ENCODE results near the gene CAPG.

The CAPG gene

GRCh38 chr2:85435981-85436835, 26.0 kb upstream of the CAPG start:
- Mint-ChIP-seq H3K27ac (ENCODE audit: low read depth) (peak overlapping the region; percentile 79), H3K27me3 (no peaks in the 10 kb centered on the region), H3K36me3 (ENCODE audit: insufficient read depth) (peaks cover 3% of the 10 kb centered on the region), H3K4me3 (no peak overlapping the region), H3K9me3 (no peaks in the 10 kb centered on the region), H3K4me1 (peaks cover 19% of the 10 kb centered on the region)
- no peak for ATAC-seq (replicated peaks; ENCODE audit: extremely low read depth, poor library complexity, severe bottlenecking)
- DNase-seq (ENCODE audit: low spot score in 2 of 2), result no peak

GRCh38 chr2:85435220-85435958, 25.2 kb upstream of the CAPG start:
- Mint-ChIP-seq H3K9me3 (no peaks in the 10 kb centered on the region), H3K27ac (ENCODE audit: low read depth) (no peak overlapping the region), H3K27me3 (no peaks in the 10 kb centered on the region), H3K36me3 (ENCODE audit: insufficient read depth) (peaks cover 3% of the 10 kb centered on the region), H3K4me3 (no peak overlapping the region), H3K4me1 (peaks cover 19% of the 10 kb centered on the region)
- DNase-seq (ENCODE audit: low spot score in 2 of 2) (no peak), ATAC-seq (replicated peaks; ENCODE audit: extremely low read depth, poor library complexity, severe bottlenecking) (no peak)

- peaks cover 3% of the 10 kb centered on the region for H3K36me3 Mint-ChIP-seq (ENCODE audit: insufficient read depth)
- no peak overlapping the region for H3K4me3 Mint-ChIP-seq
- DNase-seq (ENCODE audit: low spot score in 2 of 2) (no peak), ATAC-seq (replicated peaks; ENCODE audit: extremely low read depth, poor library complexity, severe bottlenecking) (no peak)
- H3K4me1 Mint-ChIP-seq, result peaks cover 19% of the 10 kb centered on the region
- no peaks in the 10 kb centered on the region for H3K27me3 Mint-ChIP-seq
- no peaks in the 10 kb centered on the region for H3K9me3 Mint-ChIP-seq
- no peak overlapping the region for H3K27ac Mint-ChIP-seq (ENCODE audit: low read depth)
Measured at GRCh38 chr2:85434696-85435095, 24.5 kb upstream of the CAPG start.

GRCh38 chr2:85433511-85434089, 23.4 kb upstream of the CAPG start:
- no peaks in the 10 kb centered on the region for H3K27me3 Mint-ChIP-seq
- no peak overlapping the region for H3K27ac Mint-ChIP-seq (ENCODE audit: low read depth)
- H3K4me1 Mint-ChIP-seq, result peaks cover 19% of the 10 kb centered on the region
- DNase-seq (ENCODE audit: low spot score in 2 of 2) (no peak), ATAC-seq (replicated peaks; ENCODE audit: extremely low read depth, poor library complexity, severe bottlenecking) (no peak)
- no peak overlapping the region for H3K4me3 Mint-ChIP-seq
- no peaks in the 10 kb centered on the region for H3K9me3 Mint-ChIP-seq
- peaks cover 3% of the 10 kb centered on the region for H3K36me3 Mint-ChIP-seq (ENCODE audit: insufficient read depth)

- Mint-ChIP-seq H3K9me3 (no peaks in the 10 kb centered on the region), H3K4me3 (no peak overlapping the region), H3K27ac (ENCODE audit: low read depth) (no peak overlapping the region), H3K4me1 (peaks cover 5% of the 10 kb centered on the region), H3K27me3 (no peaks in the 10 kb centered on the region), H3K36me3 (ENCODE audit: insufficient read depth) (no peaks in the 10 kb centered on the region)
- DNase-seq (ENCODE audit: low spot score in 2 of 2) (no peak), ATAC-seq (replicated peaks; ENCODE audit: extremely low read depth, poor library complexity, severe bottlenecking) (no peak)
Measured at GRCh38 chr2:85431570-85432205, 21.5 kb upstream of the CAPG start.

GRCh38 chr2:85430752-85431569, 20.8 kb upstream of the CAPG start:
- Mint-ChIP-seq H3K9me3 (no peaks in the 10 kb centered on the region), H3K27me3 (no peaks in the 10 kb centered on the region), H3K27ac (ENCODE audit: low read depth) (no peak overlapping the region), H3K4me1 (peaks cover 1% of the 10 kb centered on the region), H3K36me3 (ENCODE audit: insufficient read depth) (no peaks in the 10 kb centered on the region), H3K4me3 (no peak overlapping the region)
- DNase-seq (ENCODE audit: low spot score in 2 of 2) (no peak), ATAC-seq (replicated peaks; ENCODE audit: extremely low read depth, poor library complexity, severe bottlenecking) (no peak)

GRCh38 chr2:85429924-85430289, 19.7 kb upstream of the CAPG start:
- H3K9me3 Mint-ChIP-seq, result no peaks in the 10 kb centered on the region
- H3K27me3 Mint-ChIP-seq, result no peaks in the 10 kb centered on the region
- no peak overlapping the region for H3K4me3 Mint-ChIP-seq
- DNase-seq (ENCODE audit: low spot score in 2 of 2) (no peak), ATAC-seq (replicated peaks; ENCODE audit: extremely low read depth, poor library complexity, severe bottlenecking) (no peak)
- no peaks in the 10 kb centered on the region for H3K4me1 Mint-ChIP-seq
- H3K27ac Mint-ChIP-seq (ENCODE audit: low read depth), result no peak overlapping the region
- H3K36me3 Mint-ChIP-seq (ENCODE audit: insufficient read depth), result no peaks in the 10 kb centered on the region

- Mint-ChIP-seq H3K27me3 (no peaks in the 10 kb centered on the region), H3K4me1 (no peaks in the 10 kb centered on the region), H3K27ac (ENCODE audit: low read depth) (no peak overlapping the region), H3K9me3 (no peaks in the 10 kb centered on the region), H3K36me3 (ENCODE audit: insufficient read depth) (no peaks in the 10 kb centered on the region), H3K4me3 (no peak overlapping the region)
- ATAC-seq (replicated peaks; ENCODE audit: extremely low read depth, poor library complexity, severe bottlenecking) (no peak), DNase-seq (ENCODE audit: low spot score in 2 of 2) (no peak)
Measured at GRCh38 chr2:85429213-85429923, 19.2 kb upstream of the CAPG start.

- ATAC-seq (replicated peaks; ENCODE audit: extremely low read depth, poor library complexity, severe bottlenecking) (no peak), DNase-seq (ENCODE audit: low spot score in 2 of 2) (no peak)
- Mint-ChIP-seq H3K27me3 (no peaks in the 10 kb centered on the region), H3K9me3 (no peaks in the 10 kb centered on the region), H3K4me3 (no peak overlapping the region), H3K4me1 (no peaks in the 10 kb centered on the region), H3K36me3 (ENCODE audit: insufficient read depth) (no peaks in the 10 kb centered on the region), H3K27ac (ENCODE audit: low read depth) (no peak overlapping the region)
Measured at GRCh38 chr2:85428343-85428881, 18.2 kb upstream of the CAPG start.

GRCh38 chr2:85427300-85427835, 17.2 kb upstream of the CAPG start:
- no peak overlapping the region for H3K4me3 Mint-ChIP-seq
- H3K36me3 Mint-ChIP-seq (ENCODE audit: insufficient read depth), result no peaks in the 10 kb centered on the region
- ATAC-seq (replicated peaks; ENCODE audit: extremely low read depth, poor library complexity, severe bottlenecking), result no peak
- H3K27ac Mint-ChIP-seq (ENCODE audit: low read depth), result no peak overlapping the region
- no peaks in the 10 kb centered on the region for H3K27me3 Mint-ChIP-seq
- H3K4me1 Mint-ChIP-seq, result no peaks in the 10 kb centered on the region
- DNase-seq (ENCODE audit: low spot score in 2 of 2), result no peak
- no peaks in the 10 kb centered on the region for H3K9me3 Mint-ChIP-seq

- DNase-seq (ENCODE audit: low spot score in 2 of 2), result no peak
- ATAC-seq (replicated peaks; ENCODE audit: extremely low read depth, poor library complexity, severe bottlenecking), result no peak
- Mint-ChIP-seq H3K4me3 (no peak overlapping the region), H3K27me3 (no peaks in the 10 kb centered on the region), H3K36me3 (ENCODE audit: insufficient read depth) (peaks cover 1% of the 10 kb centered on the region), H3K4me1 (peaks cover 4% of the 10 kb centered on the region), H3K27ac (ENCODE audit: low read depth) (no peak overlapping the region), H3K9me3 (no peaks in the 10 kb centered on the region)
Measured at GRCh38 chr2:85425588-85425987, 15.4 kb upstream of the CAPG start.
